ENCODE data around the gene EXTL2.

- TF ChIP-seq CTCF (IDR thresholded peaks at IDR 0.05) (no peak), EP300 (IDR thresholded peaks at IDR 0.05) (no peak), POLR2A (IDR thresholded peaks at IDR 0.05) (no peak)
Measured at GRCh38 chr1:100869996-100870395, 24.6 kb downstream of the EXTL2 start.
